Activated T-cell treated with anti-CD3 and anti-CD28 coated beads, Interleukin-2, amount 50 U/mL, for 1 hour (primary cell): ENCODE data around the gene STK32C.

Experiments used
- DNase-seq: peaks from one replicate; pipeline ENCODE4 v3.0.0-alpha.2; 2020

Gene STK32C

DNA sequence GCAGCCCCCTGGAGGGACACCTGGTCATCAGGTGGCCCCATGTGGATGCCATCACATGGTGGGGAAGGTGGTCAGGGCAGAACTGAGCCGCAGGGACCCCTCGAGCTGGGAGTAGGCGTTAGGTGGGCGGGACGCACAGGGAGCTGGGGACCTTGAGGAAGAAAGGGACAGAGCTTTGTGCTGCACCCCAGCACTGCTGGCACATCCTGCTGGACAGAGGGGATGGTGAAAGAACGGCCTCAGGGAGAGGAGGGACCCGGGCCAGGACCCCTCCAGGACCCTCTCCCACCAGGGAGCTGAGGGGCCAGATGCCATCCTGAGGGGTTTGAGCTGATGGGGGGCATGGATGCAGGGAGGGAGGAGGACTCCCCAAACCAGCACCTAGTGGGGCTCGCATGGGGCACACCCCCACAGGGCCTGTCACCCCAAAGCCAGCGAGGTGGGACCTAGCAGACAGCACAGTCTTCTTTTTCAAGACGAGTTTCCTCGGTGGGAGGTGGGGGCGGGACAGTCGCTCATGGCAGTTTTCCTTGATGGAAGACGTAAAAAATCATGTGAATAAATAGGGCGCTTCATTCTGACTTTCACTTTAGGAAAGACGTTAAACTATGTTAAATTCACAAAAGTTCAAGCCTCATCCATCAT, 43.3 kb downstream of the STK32C start:
- no peak for DNase-seq

DNA sequence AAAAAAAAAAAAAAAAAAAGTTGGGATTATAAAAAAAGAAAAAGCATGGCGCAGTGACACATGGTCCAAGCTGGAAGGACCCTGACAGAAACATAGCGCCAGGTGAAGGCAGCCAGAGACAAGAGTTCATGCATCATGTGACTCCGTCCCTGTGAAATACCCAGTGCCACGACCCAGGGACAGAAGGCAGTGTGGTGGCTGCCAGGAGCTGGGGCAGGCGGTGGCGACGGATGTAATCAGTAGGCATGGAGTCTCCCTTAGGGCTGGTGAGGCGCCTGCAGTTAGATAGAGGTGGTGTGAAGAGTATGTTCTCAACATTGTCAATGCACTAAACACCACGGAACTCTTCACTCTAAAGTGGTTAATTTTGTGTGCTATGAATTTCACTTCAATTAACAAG, 43.9 kb downstream of the STK32C start:
- no peak for DNase-seq

- no peak for DNase-seq
Measured at GRCh38 chr10:132259702-132260482, 47.9 kb downstream of the STK32C start.

GRCh38 chr10:132258423-132258822, 49.3 kb downstream of the STK32C start:
- DNase-seq = no peak

DNA sequence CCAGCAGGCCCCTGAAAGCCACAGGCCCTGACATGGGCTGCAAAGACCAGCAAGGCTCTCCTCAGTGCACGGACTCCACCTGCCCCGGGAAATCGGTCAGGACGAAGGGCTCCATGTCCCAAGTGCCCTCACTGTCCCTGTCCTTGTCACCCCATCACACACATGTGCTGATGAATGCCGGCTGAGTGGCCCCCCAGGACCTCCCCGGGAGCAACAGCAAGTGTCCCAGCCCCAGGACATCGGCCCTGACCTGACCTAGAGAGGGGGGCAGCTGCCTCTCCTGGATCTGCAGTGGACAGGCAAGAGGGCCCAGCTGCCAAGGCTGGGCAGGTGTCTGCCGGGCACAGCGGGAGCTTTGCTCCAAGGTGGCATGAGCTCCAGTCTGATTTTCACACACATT, 49.8 kb downstream of the STK32C start:
- no peak for DNase-seq

DNA sequence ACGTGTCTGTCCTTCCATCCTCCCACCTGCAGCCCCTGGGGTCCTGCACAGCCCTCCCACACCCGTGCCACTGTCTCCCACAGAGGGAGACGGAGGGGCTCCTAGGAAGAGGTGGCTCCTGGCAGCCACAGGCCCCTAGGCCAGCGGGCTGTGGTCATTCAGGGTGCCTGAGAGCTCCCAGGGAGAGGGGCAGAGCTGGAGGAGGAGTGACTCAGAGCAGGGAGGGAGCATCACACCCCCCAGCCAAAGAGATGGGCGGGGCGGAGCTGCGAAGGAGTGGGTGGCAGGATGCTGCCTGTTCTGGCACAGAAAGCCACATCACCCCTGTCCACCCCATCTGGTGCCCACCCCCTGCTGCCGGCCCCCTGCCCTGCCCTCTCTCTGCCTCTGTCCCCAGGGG, 50.5 kb downstream of the STK32C start:
- DNase-seq = no peak

- no peak for DNase-seq
Measured at GRCh38 chr10:132256866-132257265, 50.9 kb downstream of the STK32C start.

- DNase-seq = no peak
Measured at GRCh38 chr10:132255489-132256344, 52.0 kb downstream of the STK32C start.

DNA sequence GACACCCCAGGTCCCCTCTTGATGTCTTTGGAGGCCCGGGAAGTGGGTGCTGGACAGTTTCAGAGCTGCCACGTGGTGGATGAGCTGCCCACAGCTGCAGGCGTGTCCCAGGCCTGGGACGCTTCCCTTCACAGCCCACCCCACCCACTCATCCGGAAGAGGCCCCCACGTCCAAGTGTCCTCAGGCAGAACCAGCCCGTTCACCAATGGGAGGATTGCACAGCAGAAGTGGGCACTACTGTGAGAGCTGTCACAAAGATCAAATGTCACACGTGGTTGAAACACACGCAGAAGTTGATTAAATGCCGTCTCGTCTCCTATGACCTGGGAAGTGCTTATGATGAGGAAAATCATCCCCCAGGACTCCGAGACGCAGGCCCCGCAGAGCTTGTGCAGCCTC, 52.9 kb downstream of the STK32C start:
- no peak for DNase-seq

DNA sequence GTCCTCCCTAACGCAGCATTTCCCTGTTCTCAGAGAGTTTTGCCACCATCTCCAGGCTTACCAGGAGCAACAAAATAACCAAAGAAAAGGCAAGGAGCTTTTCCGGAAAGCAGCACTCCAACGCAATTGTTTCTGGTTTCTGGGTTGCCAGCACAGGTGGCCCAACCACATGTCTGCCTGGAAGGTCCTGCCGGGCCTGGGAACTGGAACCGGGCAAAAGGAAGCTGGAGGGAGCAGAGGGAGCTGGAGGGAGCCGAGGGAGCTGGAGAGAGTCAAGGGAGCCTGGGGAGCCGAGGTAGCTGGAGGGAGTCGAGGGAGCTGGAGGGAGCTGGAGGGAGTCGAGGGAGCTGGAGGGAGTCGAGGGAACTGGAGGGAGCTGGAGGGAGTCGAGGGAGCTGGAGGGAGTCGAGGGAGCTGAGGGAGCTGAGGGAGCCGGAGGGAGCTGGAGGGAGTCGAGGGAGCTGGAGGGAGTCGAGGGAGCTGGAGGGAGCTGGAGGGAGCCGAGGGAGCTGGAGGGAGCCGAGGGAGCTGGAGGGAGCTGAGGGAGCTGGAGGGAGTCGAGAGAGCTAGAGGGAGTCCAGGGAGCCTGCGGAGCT, 54.6 kb downstream of the STK32C start:
- no peak for DNase-seq

GRCh38 chr10:132252412-132252811, 55.3 kb downstream of the STK32C start:
- DNase-seq = no peak

GRCh38 chr10:132251928-132252327, 55.8 kb downstream of the STK32C start:
- no peak for DNase-seq

GRCh38 chr10:132250481-132251475, 57.0 kb downstream of the STK32C start:
- no peak for DNase-seq

- DNase-seq = no peak
Measured at GRCh38 chr10:132249824-132250375, 57.9 kb downstream of the STK32C start.

- no peak for DNase-seq
Measured at GRCh38 chr10:132249226-132249724, 58.5 kb downstream of the STK32C start.

DNA sequence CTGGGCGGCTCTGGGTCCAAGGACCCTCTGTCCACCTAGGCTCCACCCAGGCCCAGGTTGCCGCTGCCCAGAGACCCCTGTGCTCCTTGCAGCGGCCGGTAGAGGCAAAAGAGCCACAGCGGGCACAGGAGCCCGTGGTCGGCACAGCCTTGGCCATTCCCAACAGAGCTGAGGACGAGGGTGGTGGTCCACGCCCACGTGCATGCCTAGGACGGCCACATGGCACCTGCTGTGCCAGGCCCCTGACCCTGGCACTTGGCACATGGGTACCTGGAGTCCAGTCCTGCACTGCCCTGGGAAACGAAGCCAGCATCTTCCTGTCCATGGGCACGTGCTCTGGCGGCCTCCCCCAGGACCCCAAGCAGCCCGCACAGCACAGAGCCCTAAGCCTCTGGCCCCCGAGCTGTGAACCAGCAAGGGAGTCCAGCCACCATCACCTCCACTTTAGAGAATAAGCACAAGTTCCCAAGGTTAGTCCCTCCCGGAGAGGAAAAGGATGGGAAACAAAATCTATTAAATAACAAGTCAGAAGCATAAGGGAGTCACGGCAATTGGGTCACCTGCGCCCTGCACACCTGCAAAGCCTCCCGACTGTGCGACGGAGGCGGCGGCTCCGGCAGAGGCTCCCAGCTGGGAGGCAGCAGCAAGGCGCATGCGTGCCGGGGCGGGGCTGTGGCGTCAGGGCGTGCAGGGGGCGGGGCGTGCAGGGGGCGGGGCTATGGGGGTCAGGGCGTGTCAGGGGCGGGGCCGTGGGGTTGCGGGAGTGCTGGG, 59.1 kb downstream of the STK32C start:
- DNase-seq = peak; percentile 44

GRCh38 chr10:132247943-132248342, 59.8 kb downstream of the STK32C start:
- no peak for DNase-seq

DNA sequence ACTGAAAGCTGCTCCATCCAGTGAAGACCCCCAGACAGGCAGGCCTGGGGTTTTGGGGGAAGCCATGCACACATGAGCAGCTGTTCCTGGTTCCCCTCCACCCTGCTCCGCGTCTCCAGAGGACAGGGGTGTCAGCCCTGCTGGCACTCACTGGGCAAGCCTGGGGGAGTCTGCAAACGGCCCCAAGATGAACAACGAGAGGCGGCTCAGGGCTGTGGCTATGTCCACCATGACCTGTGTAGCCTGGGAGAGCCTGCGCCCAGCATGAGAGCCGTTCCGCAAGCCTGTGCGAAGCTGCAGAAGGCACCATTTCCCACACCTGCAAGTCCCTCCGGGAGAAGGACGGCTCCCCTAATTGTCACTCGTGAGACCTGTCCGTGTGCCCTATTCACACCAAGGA, 61.5 kb downstream of the STK32C start:
- DNase-seq = no peak

DNA sequence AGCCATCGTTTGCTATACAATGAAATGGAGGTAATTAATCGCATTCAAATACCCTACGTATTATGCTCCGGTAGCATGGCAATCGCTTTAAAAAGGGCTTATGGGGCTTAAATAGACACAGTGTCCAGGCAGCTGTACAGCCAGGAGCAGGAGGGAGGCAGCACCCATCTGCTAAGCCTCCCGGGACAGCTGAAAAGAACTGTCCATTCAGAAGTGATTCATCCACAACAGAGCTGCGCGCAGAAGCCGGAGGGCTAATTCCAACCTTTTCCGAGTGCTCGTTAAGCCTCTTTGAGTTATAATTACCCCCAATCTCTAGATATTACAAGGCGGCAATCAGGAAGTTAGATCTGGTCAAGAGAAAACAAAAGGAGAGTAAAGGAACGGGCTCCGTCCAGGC, 62.7 kb downstream of the STK32C start:
- DNase-seq = no peak

GRCh38 chr10:132243626-132244025, 64.1 kb downstream of the STK32C start:
- no peak for DNase-seq

DNA sequence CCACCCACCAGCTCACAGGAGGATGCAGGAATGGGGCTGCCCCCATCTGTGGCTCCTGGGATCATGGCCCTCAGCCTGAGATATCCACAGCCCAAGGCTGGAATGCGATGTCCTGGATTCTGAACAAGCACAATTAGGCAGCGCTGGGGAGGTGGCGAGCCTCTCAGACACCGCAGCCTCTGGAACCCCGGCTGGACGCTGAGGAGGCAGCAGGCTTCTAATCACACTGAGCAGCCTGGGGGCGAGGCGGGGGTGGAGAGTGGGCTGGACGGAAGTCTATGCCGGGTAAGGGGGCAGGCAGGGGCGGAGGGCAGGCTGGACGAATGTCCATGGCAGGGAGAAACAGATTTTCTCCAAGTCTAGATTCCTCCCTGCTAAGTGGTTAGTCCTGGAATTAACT, 64.6 kb downstream of the STK32C start:
- DNase-seq = no peak
